DMS53 treated with DMSO at 0.1 percent for 48 hours (cell line): ENCODE measurements around the gene BRD9.

Experiments
- DNase-seq: peaks from one replicate; lab custom pipeline; 2025; ENCODE audit not compliant: unreplicated experiment; lab: John Stamatoyannopoulos, UW

The BRD9 gene

DNA sequence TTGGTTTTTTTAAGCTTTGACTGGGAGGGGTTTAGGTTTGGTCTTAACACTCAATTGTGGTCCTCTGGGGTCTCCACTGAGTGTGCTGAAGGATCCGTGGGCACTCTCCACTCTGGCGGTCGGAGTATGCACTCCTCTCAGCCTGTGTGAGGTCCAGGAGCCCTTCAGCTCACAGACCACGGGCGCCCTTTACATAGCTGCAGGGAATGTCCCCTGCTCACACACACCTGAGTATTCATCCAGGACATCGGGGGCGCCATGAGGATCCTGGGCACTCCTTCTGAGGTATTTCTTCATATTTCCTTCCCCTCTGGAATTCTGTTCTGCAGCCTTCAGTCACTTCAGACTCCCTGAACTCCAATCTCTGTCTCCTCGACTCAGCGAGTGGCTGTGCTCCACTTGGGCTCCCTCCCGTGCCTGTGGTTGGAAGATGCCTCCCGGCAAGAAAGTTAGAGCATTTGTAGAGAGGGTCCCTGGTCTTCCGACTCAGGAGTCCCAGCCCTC is 12.6 kb upstream of the BRD9 start:
- no peak for DNase-seq

DNA sequence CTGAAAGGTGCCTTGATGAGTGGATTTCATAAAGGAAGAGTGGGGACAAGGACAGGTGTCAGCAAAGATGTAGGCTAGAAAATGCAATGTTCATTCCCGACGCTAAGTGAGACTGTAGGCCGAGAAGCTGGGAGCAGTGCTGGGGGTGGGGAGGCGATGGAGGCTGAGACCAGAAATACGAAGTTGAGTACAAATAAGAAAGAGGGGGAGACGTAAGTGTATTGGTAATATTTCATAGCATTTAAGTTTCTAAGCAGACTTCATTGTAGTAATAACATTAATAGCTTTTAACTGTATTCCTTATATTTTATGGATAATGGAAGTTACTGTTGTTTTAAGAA is 11.1 kb upstream of the BRD9 start:
- no peak for DNase-seq

DNA sequence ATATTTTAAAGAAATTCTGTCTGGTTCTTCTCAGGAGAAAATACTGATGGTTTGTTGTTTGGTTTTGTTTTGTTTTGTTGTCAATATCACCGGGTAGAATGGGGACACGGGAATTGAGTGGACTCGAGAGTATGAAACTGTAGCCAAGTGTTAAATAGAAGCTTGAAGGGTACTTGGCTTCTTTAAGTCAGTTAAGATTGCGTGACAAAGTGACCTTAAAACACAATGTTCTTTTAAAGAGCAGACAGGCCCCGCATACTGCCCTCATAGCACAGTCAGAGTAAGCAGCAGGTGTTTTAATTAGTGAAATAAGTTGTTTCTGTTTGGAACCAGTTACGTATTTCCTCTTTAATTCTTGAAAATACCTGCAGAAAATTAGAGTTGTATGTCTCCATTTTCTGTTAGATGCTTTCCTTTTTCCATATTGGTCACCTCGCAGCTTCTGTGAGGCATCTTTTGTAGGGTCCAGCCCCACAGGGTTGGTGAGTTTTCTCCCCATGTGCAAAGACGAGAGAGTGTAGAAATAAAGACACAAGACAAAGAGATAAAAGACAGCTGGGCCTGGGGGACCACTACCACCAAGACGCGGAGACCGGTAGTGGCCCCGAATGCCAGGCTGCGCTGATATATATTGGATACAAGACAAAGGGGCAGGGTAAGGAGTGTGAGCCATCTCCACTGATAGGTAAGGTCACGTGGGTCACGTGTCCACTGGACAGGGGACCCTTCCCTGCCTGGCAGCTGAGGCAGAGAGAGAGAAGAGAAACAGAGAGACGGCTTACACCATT is 9.7 kb upstream of the BRD9 start:
- DNase-seq = no peak

DNA sequence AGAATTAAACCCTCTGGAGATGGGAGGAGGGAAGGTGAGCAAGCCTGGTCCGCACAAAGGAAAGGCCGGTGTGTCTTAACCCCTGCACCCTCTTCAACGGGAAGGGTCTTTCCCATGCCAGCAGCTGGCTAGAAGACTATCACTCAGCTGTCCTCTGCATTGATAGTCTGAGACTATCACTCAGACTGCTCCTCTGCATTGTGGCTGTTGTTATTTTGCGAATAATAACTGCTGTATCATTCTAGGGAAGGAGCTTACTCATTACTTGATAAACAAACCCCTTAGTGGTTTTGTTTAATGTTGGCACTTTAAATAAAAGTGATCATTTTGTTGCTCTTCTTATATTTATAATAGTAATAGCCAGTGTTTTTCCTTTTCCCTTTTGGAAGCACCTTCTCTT is 8.2 kb upstream of the BRD9 start:
- DNase-seq = no peak

DNA sequence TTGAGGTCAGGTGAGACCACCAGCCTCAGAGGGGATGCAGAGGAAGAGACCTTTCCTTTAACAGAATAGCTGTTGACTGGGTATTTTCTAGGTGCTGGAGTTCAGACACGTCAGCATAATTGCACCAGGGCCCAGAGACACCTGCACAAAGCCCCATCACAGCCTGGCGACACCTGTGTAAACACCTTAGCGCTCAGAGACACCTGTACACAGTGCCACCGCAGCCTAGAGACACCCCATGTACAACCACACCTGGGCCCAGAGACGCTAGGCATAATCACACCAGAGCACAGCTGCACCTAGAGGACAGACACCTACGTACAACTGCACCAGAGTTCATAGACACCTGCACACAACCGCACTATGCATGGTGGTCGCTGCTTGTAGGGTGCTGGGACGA is 1.1 kb upstream of the BRD9 start:
- DNase-seq = peak; percentile 72

DNA sequence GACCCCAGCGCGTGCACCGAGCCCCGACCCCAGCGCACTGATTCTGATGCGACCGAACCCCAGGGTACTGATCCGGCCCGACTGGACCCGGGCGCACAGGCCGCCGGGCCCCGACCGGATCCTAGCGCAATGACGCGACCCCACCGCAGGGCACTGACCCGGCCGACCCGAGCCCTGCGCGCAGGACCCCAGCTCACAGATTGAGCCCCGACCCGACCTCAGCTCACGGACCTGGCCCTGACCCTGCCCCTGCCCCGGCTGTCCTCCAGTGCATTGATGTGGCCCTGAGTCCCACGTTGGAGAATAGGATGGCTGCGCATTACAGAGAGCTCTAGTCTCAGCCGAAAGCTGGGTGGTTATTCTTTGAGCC is 521 bp upstream of the BRD9 start:
- DNase-seq = no peak

DNA sequence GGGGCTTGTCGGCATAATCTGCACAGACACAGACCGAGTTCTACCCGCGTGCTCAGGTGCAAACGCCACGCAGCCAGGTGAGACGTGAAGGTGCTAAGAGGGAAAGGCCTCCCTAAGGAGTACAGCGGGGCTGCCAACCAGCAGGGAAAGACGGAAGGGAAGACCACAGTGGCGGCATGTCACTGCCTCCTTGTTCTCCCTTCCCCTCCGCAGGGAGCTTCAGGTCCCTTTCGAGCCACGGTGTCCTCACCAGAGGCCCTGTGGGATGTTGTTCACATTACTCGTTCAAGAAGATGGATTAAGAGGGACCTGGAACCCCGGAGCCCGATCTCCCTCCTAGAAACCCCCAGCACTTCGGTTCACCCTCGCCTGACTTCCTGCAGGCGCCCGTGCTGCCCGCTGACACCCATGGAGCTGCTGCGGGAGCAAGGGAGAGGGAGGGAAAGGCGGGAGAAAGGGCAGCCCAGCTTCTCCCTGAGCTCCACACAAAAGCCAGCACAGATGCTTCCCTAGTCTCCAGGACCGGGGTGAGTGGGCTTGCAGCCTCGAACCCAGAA is 686 bp downstream of the BRD9 start:
- DNase-seq = no peak

DNA sequence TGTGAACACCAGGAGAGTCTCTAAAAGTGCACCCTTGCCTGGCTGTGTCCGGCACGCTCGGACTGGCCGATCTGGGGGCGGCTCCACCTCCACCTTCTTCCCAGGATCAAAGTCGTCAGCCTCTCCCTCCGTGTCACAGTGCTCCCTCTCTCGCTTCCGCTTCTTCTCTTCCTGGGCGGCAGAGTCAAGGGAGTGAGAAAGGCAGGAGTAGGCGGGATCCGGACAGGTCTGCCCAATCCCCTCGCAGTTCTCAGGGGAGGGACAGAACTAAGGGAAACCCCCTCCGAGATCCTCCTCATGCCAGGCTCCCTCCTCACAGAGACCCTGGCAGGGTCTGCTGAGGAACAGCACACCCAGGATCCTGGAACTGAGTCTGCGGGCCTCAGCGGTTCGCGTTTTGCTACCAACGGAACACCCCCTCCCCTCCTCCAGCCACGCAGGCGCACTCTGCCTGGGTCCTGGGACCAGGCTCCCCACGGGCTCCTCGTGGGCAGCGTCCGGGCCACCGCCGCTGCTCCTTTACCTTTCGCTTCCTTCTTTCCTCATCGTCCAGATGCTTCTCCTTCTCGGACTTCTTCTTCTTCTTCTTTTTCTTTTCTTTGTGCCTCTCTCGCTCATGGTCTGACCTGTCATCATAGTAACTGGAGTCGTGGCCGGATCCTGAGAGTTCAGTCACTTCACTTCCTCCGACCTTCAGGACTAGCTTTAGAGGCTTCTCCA is 1.3 kb downstream of the BRD9 start:
- no peak for DNase-seq

DNA sequence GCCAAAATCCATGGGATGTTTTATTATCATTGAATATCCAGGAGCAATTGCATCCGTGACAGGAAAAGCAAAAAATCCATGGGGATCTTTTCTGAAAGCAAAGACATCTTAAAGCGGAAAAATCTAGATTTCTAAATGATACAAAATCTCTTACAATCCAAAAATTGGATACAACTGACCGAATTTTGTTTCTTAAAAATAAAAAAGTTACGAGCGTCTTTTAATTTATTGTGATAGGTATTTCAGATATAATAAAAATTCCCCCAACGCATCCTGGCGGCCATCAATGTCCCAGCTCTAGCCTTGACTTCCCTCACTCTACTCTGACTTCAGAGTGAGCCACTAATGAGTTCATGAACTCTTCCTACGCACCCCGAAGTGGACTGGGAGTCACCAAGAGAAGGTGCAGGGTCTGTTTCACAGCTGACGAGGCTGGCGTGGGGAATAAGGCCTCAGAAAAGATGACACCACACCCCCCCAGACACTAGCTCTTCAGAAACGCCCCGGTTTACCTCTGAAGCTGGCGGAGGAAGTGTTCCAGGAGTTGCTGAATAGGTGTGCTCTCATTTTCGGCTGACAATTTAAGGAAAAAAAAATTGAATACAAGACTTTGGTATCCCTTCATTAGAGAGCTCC is 3.4 kb downstream of the BRD9 start:
- DNase-seq = no peak

DNA sequence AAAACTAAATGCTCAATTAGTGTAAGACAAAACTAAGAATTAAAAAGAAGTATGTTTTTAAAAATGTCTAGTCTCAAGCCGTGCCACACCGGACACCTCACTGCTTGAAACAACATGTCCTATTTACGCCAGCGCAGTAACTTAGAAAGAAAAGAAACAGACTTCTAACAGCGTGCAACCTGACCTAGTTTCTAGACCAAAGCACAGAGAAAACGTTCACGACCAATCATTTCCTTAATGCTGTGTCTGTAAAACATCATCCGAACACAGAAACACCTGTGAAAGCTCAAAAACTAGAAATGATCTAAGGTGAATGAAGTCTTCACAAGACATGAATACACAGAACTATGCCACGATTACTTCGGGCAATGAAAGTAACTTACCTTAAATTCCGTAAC is 4.0 kb downstream of the BRD9 start:
- DNase-seq = no peak

DNA sequence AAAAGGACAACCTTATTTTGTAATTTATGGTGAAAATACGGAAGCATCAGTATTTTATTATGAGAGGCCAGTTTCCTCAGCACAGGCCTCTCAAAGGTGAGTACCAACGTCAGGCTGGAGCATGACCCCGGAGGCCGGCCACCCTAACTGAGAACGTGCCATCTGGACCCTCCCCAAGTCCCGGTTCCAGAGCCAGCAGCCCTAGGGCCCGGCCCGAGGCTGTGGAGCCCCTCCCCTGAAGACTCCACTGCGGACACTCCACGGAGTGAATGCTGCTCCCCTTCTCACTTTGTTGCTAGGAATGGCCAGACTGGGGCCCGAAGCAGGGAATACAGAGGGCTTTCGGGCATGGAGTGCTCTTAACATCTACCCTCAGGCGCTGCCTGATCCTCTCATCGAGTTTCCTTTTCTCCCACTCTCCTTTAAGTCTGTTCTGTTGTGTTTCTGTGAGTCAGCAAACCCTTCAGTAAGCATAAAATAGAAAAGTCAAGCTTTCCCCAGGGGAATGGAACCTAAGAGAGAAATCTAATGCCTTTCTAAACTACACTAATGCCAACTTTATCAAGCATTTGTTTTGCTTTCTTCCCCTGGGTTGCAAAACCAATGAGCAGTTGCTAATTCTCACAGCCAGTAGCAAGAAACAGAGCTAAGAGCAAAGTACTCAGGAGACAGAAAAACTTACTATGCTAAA is 4.5 kb downstream of the BRD9 start:
- no peak for DNase-seq

DNA sequence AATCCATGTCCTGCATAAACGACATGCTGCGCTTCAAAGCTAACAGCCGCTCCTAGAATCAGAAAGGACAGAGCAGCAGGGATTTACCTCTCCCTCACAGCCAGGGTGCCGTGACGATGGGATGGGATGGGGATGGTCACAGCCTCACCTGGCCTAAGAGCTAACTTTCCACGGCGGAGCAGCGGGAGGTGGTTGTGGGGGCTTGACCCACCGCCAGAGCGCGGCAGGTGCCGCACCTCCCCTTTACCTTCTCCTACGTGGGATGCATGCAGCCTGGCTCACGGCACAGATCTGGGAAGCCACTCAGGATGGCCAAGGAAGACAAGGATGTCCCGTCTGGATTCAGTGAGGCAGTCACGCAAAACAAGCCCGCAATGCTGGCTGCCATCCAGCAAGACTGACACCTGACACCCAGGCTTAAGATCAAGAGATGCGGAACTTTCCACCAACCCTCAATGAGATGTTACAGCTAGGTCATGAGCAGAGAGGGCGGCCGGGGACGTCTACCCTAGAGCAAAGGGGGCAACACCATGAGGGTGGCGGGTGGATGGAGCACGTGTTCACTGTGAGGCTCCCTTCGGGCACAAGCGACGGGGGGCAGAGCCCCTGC is 5.8 kb downstream of the BRD9 start:
- DNase-seq = no peak

DNA sequence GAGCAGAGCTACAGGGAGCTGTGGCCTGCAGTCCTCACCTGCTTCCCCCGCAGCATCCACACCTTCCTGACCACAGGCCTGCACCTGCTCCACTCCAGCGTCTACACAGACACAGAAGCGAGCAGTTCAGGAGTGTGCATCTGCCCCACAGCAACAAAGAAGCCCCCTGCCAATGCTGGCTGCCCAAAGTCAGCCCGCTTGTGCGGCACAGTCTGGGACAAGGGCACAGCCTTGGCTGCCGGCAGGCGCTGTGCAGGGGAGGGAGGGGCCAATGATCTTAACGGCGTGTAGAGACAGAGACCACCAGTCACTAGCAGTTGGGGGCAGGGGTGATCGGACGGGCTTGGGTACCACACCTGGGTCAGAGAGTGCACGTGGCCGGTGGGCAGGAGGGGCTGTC is 6.6 kb downstream of the BRD9 start:
- DNase-seq = no peak

DNA sequence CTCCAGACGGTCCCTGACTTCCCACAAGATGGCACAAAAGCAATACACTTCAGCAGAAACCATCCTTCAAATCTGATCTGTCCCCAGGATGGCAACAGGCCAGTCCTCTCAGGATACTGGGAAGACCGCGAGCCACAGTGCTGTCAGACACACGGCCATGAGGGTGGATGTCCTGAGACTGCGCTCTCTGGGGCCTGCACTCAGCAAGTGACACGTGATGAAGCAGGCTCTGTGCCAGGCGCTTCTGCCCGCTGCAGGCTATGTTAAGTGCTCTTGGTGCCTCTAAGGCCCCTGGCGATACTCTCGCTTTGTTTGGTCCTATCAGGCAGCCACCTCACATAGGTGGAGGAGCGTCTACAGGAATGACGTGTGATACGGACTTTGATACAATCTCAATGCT is 7.1 kb downstream of the BRD9 start:
- DNase-seq = no peak

DNA sequence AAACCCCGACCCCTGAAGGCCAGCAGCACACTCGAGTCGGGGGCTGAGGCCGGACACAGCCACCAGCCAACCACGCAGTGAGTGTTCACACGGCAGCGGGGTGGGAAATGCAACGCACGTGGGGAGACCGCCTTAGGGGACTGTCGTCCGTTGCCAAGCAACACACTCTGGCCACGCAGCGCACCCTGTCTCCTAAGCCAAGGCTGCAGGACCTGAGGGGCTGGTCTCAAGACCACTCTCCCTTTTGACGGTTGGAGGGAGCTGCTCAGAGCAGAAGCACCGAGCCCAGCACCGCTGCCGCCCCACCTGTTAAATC is 7.5 kb downstream of the BRD9 start:
- no peak for DNase-seq

DNA sequence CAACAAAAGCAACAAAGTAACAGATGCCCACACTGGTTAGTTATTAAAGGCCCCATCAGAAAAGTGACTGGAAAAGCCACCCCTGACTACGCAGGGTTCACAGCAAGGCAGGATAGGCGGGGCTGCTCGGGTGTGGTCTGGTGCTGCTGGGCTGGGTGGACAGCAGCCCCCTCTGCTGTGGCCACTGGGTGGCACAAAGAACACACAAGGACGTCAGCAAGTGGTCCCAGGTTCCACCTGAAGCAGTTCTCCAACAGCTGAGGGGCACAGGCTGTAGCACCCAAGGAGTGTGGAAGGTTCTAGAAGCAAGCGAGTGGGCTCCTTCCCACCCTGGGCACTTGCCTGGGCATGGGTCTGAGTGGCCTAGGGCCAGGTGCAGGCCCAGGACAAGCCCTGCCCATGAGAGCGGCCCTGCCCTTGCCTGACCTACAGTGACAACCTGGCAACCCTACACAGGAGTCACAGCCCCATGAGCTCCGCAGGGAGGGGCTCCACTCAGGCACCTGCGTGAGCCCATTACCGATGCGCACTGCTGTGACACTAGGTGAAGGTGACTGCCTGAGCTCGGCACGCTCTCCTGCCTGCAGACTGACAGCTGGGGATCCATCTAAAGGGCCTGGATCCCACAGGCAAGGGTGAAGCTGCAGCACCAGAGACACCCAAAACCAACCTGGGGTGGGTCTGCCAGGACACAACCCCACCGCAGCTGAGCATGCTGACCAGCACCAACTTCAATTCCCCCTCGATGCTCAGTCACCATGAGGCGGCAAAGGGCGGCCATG is 8.1 kb downstream of the BRD9 start:
- no peak for DNase-seq

DNA sequence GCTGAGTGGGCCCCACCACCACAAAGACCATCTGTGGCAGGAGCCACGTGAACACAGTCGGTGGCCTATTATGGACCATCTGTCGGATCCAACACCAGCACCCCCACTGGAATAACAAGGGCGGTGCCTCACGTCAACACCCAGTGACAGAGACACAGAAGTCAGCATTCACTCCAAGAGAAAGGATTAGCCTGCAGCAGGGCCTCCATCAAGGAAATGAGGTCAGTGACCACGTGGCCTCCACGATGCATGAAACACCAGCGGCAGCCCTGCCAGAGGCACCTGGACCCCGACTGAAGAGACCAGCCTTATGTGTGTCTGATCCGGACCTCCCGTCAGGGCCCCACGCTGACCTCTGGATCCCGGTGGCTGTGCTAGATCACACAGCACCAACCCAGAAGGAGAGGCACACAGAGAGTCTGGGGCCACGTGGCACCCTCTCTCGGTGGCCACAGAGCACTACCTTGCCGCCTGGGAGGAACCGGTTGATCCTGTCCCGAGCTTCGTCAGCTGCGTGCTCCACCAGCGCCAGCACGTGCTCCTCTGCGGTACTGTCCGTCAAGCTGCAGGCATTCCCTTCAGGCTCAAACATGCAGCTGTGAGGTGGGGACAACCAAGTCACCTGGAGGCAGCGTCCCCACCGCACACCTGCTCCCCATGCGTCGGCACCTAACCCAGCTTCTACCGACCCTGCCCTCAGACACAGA is 9.0 kb downstream of the BRD9 start:
- DNase-seq = no peak

DNA sequence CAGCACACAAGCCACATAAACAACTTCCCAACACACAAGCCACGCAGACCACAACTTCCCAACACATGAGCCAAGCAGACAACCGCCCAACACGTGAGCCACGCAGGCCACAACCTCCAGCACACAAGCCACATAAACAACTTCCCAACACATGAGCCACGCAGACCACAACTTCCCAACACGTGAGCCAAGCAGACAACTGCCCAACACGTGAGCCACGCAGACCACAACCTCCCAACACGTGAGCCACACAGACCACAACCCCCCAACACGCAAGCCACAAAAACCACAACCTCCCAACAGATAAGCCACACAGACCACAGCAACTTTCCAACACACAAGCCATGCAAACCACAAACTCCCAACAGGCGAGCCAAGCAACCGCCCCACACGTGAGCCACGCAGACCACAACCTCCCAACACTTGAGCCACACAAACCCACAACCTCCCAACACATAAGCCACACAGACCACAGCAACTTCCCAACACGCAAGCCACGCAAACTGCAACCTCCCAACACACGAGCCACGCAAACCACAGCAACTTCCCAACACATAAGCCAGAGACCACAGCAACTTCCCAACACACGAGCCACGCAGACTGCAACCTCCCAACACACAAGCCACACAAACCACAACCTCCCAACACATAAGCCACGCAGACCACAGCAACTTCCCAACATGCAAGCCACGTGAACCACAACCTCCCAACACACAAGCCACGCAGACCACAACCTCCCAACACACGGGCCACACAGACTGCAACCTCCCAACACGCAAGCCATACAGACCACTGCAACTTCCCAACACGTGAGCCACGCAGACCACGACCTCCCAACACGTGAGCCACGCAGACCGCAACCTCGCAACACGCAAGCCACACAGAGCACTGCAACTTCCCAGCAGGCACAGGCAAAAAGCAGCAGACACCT is 10.1 kb downstream of the BRD9 start:
- no peak for DNase-seq

DNA sequence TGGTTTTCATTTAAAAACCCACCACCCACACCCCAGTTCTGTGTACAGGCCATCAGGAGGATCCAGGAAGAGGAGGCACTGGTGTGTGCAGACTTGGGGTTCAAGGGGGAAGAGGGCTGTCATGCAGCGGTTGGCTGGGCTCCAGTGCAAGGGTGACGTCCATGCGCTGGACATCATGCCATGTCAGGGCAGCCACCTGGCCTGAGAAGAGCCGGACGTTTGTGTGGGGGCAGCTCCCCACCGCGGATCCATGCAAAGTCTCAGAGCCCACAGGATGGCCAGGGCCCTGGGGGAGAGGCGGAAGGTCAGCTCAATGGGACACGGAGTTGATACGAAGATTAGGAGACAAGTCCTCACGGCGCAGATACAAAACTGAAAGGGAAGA is 11.1 kb downstream of the BRD9 start:
- DNase-seq = no peak
